Measurements from ENCODE around the gene FAM161A. TPM values are rescaled to one million over a fixed set of nuclear protein-coding genes. Genes with fewer than 3 reads are reported as not detected.

FAM161A gene
- total RNA-seq, 1 donor from 2014 or later = 1.5 TPM

- DNase-seq (no peak), ATAC-seq (no peak)
- intact Hi-C loops (cut with DNase I) = no loop called here
- no peak for TF ChIP-seq CTCF (IDR thresholded peaks at IDR 0.05)
- Histone ChIP-seq H3K4me3 (no peak overlapping the region), H3K36me3 (no peaks in the 10 kb centered on the region), H3K9me3 (no peaks in the 10 kb centered on the region), H3K4me1 (no peaks in the 10 kb centered on the region), H3K27me3 (no peaks in the 10 kb centered on the region), H3K27ac (no peak overlapping the region)
Measured at GRCh38 chr2:61789807-61790602, 63.9 kb downstream of the FAM161A start.

GRCh38 chr2:61787941-61788563 lies 65.8 kb downstream of the FAM161A start:
- no peak for TF ChIP-seq CTCF (IDR thresholded peaks at IDR 0.05)
- Histone ChIP-seq H3K4me3 (no peak overlapping the region), H3K9me3 (no peaks in the 10 kb centered on the region), H3K27ac (no peak overlapping the region), H3K4me1 (no peaks in the 10 kb centered on the region), H3K36me3 (no peaks in the 10 kb centered on the region), H3K27me3 (no peaks in the 10 kb centered on the region)
- ATAC-seq (no peak), DNase-seq (no peak)
- intact Hi-C loops (cut with DNase I) = no loop called here

- no peaks in the 10 kb centered on the region for H3K4me1 ChIP-seq
- DNase-seq = no peak
- H3K36me3 ChIP-seq = no peaks in the 10 kb centered on the region
- ATAC-seq = no peak
- no peak overlapping the region for H3K27ac ChIP-seq
- no peak overlapping the region for H3K4me3 ChIP-seq
- TF ChIP-seq CTCF (IDR thresholded peaks at IDR 0.05) = no peak
- intact Hi-C loops (cut with DNase I) = no loop called here
- no peaks in the 10 kb centered on the region for H3K9me3 ChIP-seq
- H3K27me3 ChIP-seq = no peaks in the 10 kb centered on the region
Measured at GRCh38 chr2:61786876-61787275, 67.0 kb downstream of the FAM161A start.

- intact Hi-C loops (cut with DNase I) = no loop called here
- Histone ChIP-seq H3K9me3 (no peaks in the 10 kb centered on the region), H3K36me3 (no peaks in the 10 kb centered on the region), H3K27me3 (no peaks in the 10 kb centered on the region), H3K4me3 (no peak overlapping the region), H3K27ac (no peak overlapping the region), H3K4me1 (no peaks in the 10 kb centered on the region)
- TF ChIP-seq CTCF (IDR thresholded peaks at IDR 0.05) = no peak
- ATAC-seq (no peak), DNase-seq (no peak)
Measured at GRCh38 chr2:61785583-61785982, 68.3 kb downstream of the FAM161A start.

GRCh38 chr2:61784643-61785042 lies 69.2 kb downstream of the FAM161A start:
- no peaks in the 10 kb centered on the region for H3K9me3 ChIP-seq
- TF ChIP-seq CTCF (IDR thresholded peaks at IDR 0.05) = no peak
- H3K36me3 ChIP-seq = no peaks in the 10 kb centered on the region
- DNase-seq (no peak), ATAC-seq (no peak)
- no peak overlapping the region for H3K4me3 ChIP-seq
- H3K27ac ChIP-seq = no peak overlapping the region
- no peaks in the 10 kb centered on the region for H3K4me1 ChIP-seq
- intact Hi-C loops (cut with DNase I) = no loop called here
- H3K27me3 ChIP-seq = no peaks in the 10 kb centered on the region
